Neuron (in vitro differentiated cells): ENCODE results near the gene NUP62.

Experiments used
- H2AFZ ChIP-seq: one replicate; pipeline ENCODE4 v1.6.1; 2013; ENCODE audit warnings: low read depth, mild to moderate bottlenecking, inconsistent platforms, low read length, moderate library complexity
- H3K27me3 ChIP-seq: one replicate; pipeline ENCODE4 v1.6.1; 2013; ENCODE audit warnings: low read length; ENCODE audit not compliant: insufficient read depth
- H3K36me3 ChIP-seq: one replicate; pipeline ENCODE4 v1.6.1; 2013; ENCODE audit warnings: low read length; ENCODE audit not compliant: insufficient read depth
- H3K4me1 ChIP-seq: one replicate; pipeline ENCODE4 v1.6.1; 2013; ENCODE audit warnings: low read length; ENCODE audit not compliant: insufficient read depth
- H3K4me3 ChIP-seq: 2 replicates; pipeline ENCODE4 v1.5.1; 2013; ENCODE audit warnings: mild to moderate bottlenecking, low read length, moderate library complexity
- H3K9me3 ChIP-seq: one replicate; pipeline ENCODE4 v1.6.1; 2013; ENCODE audit warnings: low read length

The NUP62 gene

DNA sequence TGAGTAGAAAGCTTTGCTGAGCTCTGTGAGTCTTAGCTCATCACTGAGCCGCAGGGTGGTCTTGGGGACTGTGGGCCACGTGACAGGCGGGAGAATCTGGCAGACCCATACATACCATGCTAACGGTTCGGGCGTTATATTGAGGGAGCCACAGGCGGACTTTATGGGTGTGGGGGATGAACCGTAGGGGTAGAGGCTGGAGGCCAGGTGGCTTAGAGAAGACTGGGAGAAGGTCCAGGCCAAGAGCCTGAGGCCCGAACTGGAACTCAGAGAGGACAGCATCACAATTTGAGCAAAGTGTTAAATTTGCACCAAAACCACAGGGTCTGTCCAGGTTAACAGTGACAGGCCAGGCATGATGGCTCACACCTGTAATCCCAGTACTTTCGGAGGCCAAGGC, 15.6 kb downstream of the NUP62 start:
- H3K9me3 ChIP-seq = peaks cover 18% of the 10 kb centered on the region
- H3K4me3 ChIP-seq = no peak overlapping the region
- no peaks in the 10 kb centered on the region for H3K4me1 ChIP-seq
- peaks cover 81% of the 10 kb centered on the region for H3K36me3 ChIP-seq
- H3K27me3 ChIP-seq = no peaks in the 10 kb centered on the region
- no peak overlapping the region for H2AFZ ChIP-seq

DNA sequence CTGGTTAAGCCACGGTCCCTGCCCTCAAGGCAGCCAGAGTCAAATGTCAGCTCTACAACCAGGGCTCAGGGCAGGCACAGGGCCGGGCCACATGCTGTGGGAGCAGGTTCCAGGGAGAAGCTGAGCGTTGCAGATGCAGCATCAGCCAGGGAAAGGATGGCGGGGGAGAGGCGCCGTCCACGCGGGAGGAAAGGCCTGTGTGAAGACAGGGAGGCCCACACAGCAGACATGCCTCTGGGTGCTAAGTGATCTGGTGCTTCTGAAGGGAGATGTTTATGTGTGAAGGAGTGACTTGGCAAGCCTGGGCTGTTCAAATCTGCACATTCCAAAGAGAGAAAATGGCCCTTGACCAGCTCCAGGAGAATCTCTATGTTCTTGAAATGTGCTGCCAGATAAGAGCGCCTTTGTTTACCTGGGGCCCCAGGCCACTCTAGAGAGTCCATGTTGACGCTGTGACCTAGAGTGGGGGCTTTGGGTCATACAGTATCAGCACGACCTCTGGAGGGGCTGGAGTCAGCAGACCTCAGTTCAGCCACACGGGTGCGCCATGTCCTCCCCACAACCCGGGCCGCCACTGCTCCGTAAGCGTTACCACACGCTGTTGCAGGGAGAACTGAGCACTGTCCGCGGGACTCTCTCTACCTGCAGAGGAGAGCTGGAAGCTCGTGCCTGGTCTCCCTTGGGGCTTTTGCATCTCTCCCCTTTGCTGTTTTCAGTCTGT, 16.2 kb downstream of the NUP62 start:
- peaks cover 18% of the 10 kb centered on the region for H3K9me3 ChIP-seq
- H3K4me1 ChIP-seq = no peaks in the 10 kb centered on the region
- no peaks in the 10 kb centered on the region for H3K27me3 ChIP-seq
- H2AFZ ChIP-seq = no peak overlapping the region
- H3K4me3 ChIP-seq = no peak overlapping the region
- peaks cover 82% of the 10 kb centered on the region for H3K36me3 ChIP-seq

DNA sequence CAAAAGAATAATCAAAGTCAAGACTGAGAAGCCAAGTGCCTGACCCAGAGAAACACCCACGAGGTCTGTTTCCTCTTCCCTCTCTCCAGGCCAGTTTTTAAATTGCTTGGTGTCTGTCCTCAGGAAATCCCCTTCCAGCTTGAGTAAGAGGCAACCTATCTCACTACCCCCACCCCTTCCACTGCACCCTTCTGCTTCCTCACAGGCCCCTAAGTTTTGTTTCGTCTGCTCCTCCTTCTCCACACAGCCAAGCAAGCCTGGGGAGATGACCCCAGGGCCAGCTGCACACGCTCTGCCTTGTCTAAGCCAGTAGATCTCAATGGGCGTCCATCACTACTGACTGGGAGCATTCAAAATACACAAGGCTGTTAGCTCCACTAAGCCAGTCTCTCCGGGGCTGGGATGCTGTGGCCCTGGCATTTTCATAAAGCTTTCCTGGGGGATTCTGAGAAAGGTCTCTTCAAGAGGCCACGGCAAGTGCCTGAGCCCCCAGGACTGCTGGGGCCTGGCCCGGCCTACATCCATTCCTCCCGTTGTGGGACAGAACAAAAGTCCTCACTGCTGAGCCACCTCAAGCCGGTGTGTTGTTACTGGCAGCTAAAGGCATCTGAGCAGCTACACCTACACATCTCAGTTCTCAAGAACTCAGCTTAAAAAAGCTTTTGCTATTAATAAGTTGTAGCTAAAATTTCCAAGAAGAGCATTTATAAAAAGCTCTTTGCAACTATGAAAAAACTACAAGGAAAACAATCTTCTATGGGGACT, 17.7 kb downstream of the NUP62 start:
- Histone ChIP-seq H3K4me3 (no peak overlapping the region), H2AFZ (no peak overlapping the region), H3K9me3 (peaks cover 11% of the 10 kb centered on the region), H3K4me1 (no peaks in the 10 kb centered on the region), H3K27me3 (no peaks in the 10 kb centered on the region), H3K36me3 (peaks cover 82% of the 10 kb centered on the region)

DNA sequence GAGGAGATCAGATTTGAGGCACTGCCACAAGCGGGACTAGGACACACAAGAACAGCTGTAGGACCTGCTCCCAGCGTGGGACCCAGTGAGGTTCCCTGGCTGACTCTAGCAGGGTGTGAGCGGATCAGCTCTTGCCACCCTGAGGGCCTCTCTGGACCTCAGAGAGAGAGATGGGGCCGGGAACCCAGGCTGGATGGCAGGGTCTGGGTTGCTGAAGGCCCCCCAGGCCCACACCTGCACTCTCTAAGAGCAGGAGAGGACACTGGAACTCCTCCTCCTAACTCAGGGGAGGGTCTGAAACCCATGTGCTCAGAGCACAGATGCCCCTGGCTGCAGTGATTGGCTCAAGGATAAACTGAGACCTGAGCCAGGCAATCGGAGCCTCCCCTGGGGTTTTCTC, 19.1 kb downstream of the NUP62 start:
- H3K4me3 ChIP-seq = no peak overlapping the region
- H3K9me3 ChIP-seq = peaks cover 5% of the 10 kb centered on the region
- H3K36me3 ChIP-seq = peaks cover 73% of the 10 kb centered on the region
- no peaks in the 10 kb centered on the region for H3K27me3 ChIP-seq
- H2AFZ ChIP-seq = no peak overlapping the region
- no peaks in the 10 kb centered on the region for H3K4me1 ChIP-seq

DNA sequence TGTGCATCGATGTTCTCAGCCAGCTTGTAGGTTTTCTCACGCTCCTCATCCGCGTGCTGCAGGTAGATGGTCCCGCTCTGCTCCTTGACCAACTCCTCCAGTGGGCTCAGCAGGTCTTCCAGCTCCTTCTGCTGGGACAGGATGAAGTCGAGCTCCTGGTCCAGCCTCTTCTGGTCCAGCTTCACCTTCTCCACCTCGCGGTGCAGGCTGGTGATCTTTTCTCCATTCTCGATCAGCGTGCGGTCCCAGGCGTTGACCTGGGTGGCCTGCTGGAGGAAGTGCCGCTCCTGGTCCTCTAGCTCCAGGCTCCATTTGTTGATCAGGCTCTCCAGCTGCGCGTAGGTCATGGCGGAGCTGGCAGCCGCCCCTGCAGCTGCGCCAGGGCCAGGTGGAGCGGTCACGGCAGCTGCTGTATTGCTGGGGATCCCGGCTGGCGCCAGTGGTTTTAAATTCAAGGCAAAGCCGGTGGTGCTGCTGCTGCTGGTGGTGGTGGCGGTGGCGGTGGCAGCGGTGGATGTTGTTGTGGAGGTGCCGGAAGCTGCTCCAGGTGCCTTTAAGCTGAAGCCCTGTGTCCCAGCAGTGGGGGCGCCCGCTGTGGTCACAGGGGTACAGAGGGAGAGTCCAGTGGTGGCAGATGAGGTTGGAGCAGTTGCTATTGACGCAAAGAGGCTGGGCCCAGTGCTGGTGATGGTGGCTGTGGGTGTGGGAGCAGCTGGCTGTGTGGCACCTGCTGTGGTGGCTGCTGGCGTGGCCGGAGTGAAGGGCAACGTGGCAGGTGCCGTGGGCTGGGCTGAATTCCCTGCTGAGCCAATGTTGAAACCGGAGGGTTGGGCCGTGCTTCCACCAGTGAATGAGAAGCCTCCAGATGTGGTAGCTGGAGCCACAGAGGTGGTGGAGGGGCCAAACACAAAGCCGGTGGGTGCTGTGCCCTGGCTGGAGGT, 20.6 kb downstream of the NUP62 start:
- H3K4me3 ChIP-seq = no peak overlapping the region
- no peak overlapping the region for H2AFZ ChIP-seq
- peaks cover 61% of the 10 kb centered on the region for H3K36me3 ChIP-seq
- H3K27me3 ChIP-seq = no peaks in the 10 kb centered on the region
- H3K9me3 ChIP-seq = no peaks in the 10 kb centered on the region
- no peaks in the 10 kb centered on the region for H3K4me1 ChIP-seq

DNA sequence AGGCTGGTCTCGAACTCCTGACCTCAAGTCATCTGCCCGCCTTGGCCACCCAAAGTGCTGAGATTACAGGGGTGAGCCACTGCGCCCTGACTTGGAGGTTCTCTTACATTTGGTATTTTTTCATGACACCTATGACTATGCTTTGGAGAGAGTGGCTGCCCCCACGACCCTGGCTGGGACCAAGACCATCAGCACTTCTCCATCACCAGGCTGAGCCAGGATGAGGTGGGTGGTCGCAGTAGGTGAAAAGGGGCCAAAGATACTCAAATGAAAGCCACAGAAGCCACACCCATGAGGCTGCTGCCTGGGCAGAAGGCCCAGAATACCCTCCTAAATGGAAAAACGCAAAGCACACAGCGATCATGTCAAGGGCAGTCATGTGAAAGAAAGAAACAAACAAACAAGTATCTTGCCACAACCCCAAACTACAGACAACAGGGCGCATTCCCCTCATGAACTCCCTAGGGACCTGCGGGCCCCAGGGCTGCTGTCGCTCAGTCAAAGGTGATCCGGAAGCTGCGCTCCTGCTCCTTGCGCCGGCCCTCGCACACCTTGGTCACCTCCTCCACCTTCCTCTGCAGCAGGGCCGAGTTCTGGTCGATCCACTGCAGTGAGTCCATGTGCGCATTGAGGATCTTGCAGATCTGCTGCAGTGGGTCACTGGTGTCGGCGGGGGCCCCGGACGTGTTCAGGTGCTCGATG, 21.4 kb downstream of the NUP62 start:
- no peaks in the 10 kb centered on the region for H3K9me3 ChIP-seq
- no peak overlapping the region for H3K4me3 ChIP-seq
- no peaks in the 10 kb centered on the region for H3K4me1 ChIP-seq
- H3K27me3 ChIP-seq = no peaks in the 10 kb centered on the region
- peaks cover 53% of the 10 kb centered on the region for H3K36me3 ChIP-seq
- H2AFZ ChIP-seq = no peak overlapping the region

DNA sequence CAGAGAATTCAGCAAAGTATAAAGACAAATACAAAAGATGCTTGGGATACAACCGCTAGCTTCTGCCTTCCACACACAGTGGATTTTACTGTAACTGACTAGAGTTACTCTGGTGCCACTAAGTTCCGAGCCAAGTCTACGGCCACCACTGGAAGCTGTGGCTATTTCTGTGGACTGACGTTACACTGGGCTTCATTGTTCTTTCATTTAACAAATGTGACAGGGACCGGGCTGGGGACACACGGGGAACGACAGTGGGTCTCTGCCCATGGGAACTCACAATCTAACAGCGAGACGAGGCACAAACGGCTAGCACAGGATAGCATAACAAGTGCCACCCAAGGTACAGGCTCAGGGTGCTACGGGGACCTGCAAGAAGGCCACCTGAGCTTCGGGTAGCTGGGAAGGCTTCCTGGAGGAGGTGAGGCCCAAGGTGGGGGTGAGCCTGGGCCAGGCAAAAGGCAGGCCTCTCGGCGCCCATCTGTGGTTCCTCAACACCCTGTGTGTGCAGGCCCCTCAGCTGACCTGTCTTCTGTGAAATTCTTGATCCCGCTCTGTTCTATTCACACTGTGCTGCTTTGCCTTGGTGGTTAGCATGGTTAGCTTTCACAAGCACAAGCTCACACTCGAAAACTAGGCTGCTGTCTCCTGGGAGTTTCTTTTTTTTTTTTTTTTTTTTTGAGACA, 22.3 kb downstream of the NUP62 start:
- Histone ChIP-seq H3K36me3 (peaks cover 46% of the 10 kb centered on the region), H3K4me1 (no peaks in the 10 kb centered on the region), H3K4me3 (no peak overlapping the region), H3K9me3 (no peaks in the 10 kb centered on the region), H3K27me3 (no peaks in the 10 kb centered on the region), H2AFZ (no peak overlapping the region)

DNA sequence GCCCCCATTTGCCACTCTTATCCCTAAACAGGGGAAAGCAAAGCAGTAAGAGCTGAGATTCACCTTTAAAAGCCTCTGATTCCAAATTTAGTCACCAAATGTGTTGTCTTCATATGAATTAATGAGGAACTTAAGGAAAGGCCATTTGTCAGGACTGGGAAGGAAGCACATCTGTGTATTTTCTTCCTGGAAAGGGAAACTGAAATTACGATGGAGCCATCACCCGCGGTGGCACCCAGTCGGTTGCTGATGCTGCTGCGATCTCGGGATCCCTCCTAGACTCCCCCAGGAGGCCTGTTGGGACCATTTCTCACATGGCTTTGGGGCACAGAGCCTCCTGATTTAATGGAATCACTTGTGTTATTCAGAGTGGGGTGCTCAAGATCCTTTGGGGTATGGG, 25.2 kb downstream of the NUP62 start:
- Histone ChIP-seq H3K4me1 (no peaks in the 10 kb centered on the region), H3K4me3 (no peak overlapping the region), H2AFZ (no peak overlapping the region), H3K9me3 (no peaks in the 10 kb centered on the region), H3K27me3 (no peaks in the 10 kb centered on the region), H3K36me3 (peaks cover 24% of the 10 kb centered on the region)

DNA sequence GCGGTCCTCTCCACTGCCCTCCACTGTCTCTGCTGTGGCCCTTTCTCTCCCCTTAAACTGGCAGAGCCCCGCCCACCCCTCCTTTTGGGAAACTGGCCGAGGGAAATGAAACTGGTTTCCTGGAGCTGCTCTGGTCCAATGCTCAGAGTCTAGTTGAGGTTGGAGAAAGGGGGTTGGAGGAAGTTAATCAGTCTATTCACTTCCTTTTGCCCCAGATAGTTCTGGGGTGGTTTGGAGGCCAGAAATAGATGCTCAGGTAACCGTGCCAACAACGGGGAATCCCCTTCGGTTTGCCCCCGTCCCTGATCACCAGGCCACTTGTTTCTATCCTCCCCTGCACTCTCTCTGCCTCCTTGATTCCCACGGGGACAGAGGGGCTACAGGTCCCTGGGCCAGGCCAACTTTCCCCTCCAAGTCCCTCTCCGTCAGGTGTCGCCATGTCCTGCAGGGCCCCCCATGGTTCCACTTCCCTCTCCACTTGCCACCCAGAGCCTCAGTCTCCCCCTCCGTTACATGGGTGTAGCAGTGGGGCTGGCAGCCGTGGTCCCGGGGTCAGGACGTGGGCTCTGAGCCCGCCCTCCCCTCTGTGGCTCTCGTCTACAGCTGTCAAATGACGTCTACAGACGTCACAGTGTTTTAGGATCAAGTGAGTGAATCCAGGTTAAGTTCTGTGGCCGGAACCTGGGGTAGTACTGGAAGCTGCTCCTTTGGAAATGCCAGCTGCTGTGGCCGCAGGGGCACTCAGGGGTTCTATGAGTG, 32.3 kb downstream of the NUP62 start, which contains the start of gene IL4I1:
IL4I1 (minus strand) TSS at position 25 of the 759 bp plus-strand sequence. CDS start 727 bp downstream, outside the sequence.
- H2AFZ ChIP-seq = no peak within 1 kb of the TSS
- H3K27me3 ChIP-seq = peaks cover 5% of the 10 kb centered on the region
- H3K9me3 ChIP-seq = no peaks in the 10 kb centered on the region
- H3K4me3 ChIP-seq = no peak within 1 kb of the TSS
- H3K36me3 ChIP-seq = no peaks in the 10 kb centered on the region
- H3K4me1 ChIP-seq = peaks cover 6% of the 10 kb centered on the region

DNA sequence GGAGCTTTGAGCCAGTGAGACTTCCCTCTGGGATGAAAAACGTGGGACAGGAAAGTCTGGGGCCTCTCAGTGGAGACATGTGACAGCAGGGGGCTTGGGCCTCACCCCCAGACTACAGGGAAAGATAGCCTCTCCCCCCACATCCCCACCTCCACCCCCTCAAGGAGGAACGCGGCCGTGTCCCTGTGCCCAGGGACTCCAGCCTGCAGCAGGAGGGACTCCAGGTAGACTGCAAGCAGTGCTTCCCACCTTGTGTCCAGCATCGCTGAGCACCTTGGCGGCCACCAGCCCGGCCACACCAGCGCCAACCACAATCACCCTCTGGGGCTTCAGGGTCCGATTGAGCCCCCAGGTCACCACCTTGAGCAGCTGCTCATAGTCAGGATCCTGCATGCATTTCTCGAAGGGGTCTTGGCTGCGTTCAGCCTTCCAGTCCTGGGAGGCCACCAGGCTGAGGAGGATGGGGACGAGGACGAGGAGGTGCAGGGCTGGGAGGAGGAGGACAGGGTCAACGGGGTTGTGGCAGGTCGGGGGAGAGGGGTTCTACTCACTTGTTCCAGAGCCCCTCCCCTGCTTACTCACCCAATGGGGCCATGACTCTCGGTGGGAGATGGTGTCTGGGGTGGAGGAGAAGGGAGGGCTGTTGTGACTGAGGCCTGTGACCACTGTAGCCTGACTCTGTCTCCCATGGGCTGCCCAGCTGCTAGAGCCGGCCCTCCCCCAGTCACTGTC, 33.6 kb downstream of the NUP62 start:
- H3K4me3 ChIP-seq = no peak overlapping the region
- peaks cover 6% of the 10 kb centered on the region for H3K4me1 ChIP-seq
- no peaks in the 10 kb centered on the region for H3K36me3 ChIP-seq
- H3K27me3 ChIP-seq = peaks cover 5% of the 10 kb centered on the region
- H3K9me3 ChIP-seq = no peaks in the 10 kb centered on the region
- no peak overlapping the region for H2AFZ ChIP-seq

DNA sequence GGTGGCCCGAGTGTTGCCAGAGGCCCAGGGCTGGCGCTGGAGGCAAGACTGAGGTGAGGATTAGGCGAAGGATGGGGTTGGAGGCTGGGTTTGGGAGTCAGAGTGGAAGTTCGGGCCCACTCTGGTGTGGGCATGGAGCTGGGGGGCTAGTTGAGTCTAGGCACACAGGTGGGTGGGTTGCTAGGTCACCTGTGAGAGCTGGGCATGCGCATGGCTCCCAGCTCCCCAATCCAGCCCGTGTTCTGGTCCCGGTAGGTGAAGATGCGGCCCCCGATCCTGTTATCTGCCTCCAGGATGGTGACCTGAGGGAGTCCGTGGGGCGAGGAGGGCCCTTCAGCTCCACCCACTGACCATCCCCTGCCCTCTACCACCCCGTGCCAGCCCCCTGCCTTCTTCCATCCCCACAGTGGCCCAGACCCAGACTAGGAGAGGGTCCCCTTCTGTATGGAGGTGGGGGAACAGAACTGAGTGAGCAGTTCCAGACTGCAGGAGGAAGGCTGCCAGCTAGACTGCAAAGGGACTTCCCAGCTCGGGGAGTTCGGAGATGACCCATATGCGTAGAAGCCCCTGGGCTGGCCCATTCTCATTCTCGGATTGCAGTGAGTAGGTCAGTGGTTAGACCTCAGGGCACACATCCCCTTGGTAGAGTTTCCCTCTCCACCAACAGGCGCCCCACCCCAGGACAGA, 34.3 kb downstream of the NUP62 start:
- peaks cover 2% of the 10 kb centered on the region for H3K9me3 ChIP-seq
- H3K4me1 ChIP-seq = peaks cover 6% of the 10 kb centered on the region
- H3K27me3 ChIP-seq = peaks cover 5% of the 10 kb centered on the region
- H2AFZ ChIP-seq = no peak overlapping the region
- H3K4me3 ChIP-seq = no peak overlapping the region
- no peaks in the 10 kb centered on the region for H3K36me3 ChIP-seq
